Esophagus squamous epithelium (tissue), 4 donors: ENCODE data around the gene MALL.
"Not testable (repeated sequence)": the region's sequence is repeated elsewhere in the genome, so short reads cannot be mapped to it uniquely, and the experiment has no call there.

ENCODE experiments used
- CTCF ChIP-seq, 6 experiments: fragments of 450-650 bp in 4 of 6; fragments of 200-600 bp in 2 of 6; sonication (generic) in 2 of 6; IDR thresholded peaks; one replicate each; pipeline ENCODE4 v1.5.1; 2016 to 2019; ENCODE audit warnings: antibody characterized with exemption in 6 of 6, mild to moderate bottlenecking in 4 of 6, moderate library complexity in 4 of 6
- POLR2A ChIP-seq, 4 donors: fragments of 450-650 bp; IDR thresholded peaks; one replicate each; pipeline ENCODE4 v1.6.1; 2017; ENCODE audit warnings: antibody characterized with exemption in 4 of 4, mild to moderate bottlenecking in 4 of 4, moderate library complexity in 3 of 4

- TF ChIP-seq CTCF, POLR2A (IDR thresholded peaks at IDR 0.05): not testable (repeated sequence)
Measured at GRCh38 chr2:110048255-110049197, 67.1 kb downstream of the MALL start.
